ENCODE data around the gene IL4R. TPM values are rescaled to one million over a fixed set of nuclear protein-coding genes. Genes with fewer than 3 reads are reported as not detected.

IL4R gene
- total RNA-seq, 1 donor from 2014 or later: 23.6 TPM

DNA sequence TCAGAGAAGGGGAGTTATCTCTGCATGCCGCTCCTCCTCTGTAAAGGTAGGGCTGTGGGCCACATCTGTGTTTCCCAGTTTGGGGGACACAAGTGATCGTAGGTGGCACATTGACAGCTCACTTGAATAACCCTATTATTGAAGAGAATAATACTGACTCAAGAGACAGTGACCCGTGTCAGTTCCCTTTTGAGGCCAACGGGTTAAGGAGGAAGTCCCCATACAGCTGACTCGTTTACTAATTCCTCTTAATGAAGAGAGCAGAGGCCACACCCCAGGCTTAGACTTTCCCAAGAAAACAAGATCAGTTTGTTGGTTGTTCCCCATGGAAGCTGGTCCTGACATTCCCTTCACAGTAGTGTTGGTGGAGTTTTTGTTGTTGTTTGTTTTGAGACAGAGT, 33.0 kb downstream of the IL4R start:
- no peak for DNase-seq (ENCODE audit: low spot score, unreplicated experiment)
- Mint-ChIP-seq H3K36me3 (ENCODE audit: insufficient read depth) (peaks cover 25% of the 10 kb centered on the region), H3K9me3 (ENCODE audit: low read depth) (no peaks in the 10 kb centered on the region), H3K4me1 (ENCODE audit: low read depth) (peaks cover 8% of the 10 kb centered on the region), H3K27ac (no peak overlapping the region), H3K27me3 (no peaks in the 10 kb centered on the region), H3K4me3 (ENCODE audit: low read depth) (no peak overlapping the region)
- TF ChIP-seq CTCF (IDR thresholded peaks at IDR 0.05; ENCODE audit: unreplicated experiment): no peak

- Mint-ChIP-seq H3K36me3 (ENCODE audit: insufficient read depth) (peaks cover 18% of the 10 kb centered on the region), H3K9me3 (ENCODE audit: low read depth) (no peaks in the 10 kb centered on the region), H3K4me1 (ENCODE audit: low read depth) (peaks cover 8% of the 10 kb centered on the region), H3K27ac (no peak overlapping the region), H3K27me3 (no peaks in the 10 kb centered on the region), H3K4me3 (ENCODE audit: low read depth) (no peak overlapping the region)
- TF ChIP-seq CTCF (IDR thresholded peaks at IDR 0.05; ENCODE audit: unreplicated experiment): no peak
- no peak for DNase-seq (ENCODE audit: low spot score, unreplicated experiment)
Measured at GRCh38 chr16:27347930-27348685, 34.3 kb downstream of the IL4R start.

- no peaks in the 10 kb centered on the region for H3K9me3 Mint-ChIP-seq (ENCODE audit: low read depth)
- H3K36me3 Mint-ChIP-seq (ENCODE audit: insufficient read depth): peaks cover 24% of the 10 kb centered on the region
Measured at GRCh38 chr16:27349276-27349675, 35.5 kb downstream of the IL4R start.

GRCh38 chr16:27350006-27350405, 36.2 kb downstream of the IL4R start:
- Mint-ChIP-seq H3K27ac (peak overlapping the region; percentile 84), H3K36me3 (ENCODE audit: insufficient read depth) (peaks cover 30% of the 10 kb centered on the region), H3K27me3 (no peaks in the 10 kb centered on the region), H3K4me3 (ENCODE audit: low read depth) (no peak overlapping the region), H3K4me1 (ENCODE audit: low read depth) (peaks cover 8% of the 10 kb centered on the region), H3K9me3 (ENCODE audit: low read depth) (no peaks in the 10 kb centered on the region)
- TF ChIP-seq CTCF (IDR thresholded peaks at IDR 0.05; ENCODE audit: unreplicated experiment): no peak
- no peak for DNase-seq (ENCODE audit: low spot score, unreplicated experiment)

More at GRCh38 chr16:27349276-27349675, 35.5 kb downstream of the IL4R start:
- Mint-ChIP-seq H3K27ac (peak overlapping the region; percentile 49), H3K4me3 (ENCODE audit: low read depth) (no peak overlapping the region), H3K27me3 (no peaks in the 10 kb centered on the region), H3K4me1 (ENCODE audit: low read depth) (peaks cover 8% of the 10 kb centered on the region)
- no peak for DNase-seq (ENCODE audit: low spot score, unreplicated experiment)
- TF ChIP-seq CTCF (IDR thresholded peaks at IDR 0.05; ENCODE audit: unreplicated experiment): no peak

DNA sequence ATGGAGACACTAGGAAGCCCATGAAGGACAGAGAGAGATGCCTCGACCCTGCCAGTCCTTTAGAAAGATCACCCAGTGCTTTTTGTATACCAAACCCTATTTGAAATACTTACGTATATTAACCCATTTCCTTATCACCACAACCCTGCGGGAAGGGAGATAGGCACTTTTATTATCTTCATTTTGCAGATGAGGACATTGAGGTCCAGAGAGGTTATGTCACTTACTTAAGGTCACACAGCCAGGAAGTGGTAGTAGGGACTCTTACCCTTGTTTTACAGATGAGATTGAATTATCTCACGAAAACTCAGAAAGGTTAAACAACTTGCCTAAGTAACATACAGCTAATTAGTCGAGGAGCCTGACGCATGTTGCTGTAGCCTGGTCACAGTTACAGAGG, 38.2 kb downstream of the IL4R start:
- Mint-ChIP-seq H3K4me1 (ENCODE audit: low read depth) (peaks cover 8% of the 10 kb centered on the region), H3K27ac (no peak overlapping the region), H3K36me3 (ENCODE audit: insufficient read depth) (peaks cover 35% of the 10 kb centered on the region), H3K27me3 (no peaks in the 10 kb centered on the region), H3K9me3 (ENCODE audit: low read depth) (no peaks in the 10 kb centered on the region), H3K4me3 (ENCODE audit: low read depth) (no peak overlapping the region)
- DNase-seq (ENCODE audit: low spot score, unreplicated experiment): no peak
- TF ChIP-seq CTCF (IDR thresholded peaks at IDR 0.05; ENCODE audit: unreplicated experiment): no peak
